Right lung (tissue), 10 donors: ENCODE data around the gene LRRC37A2. TPM values are rescaled to one million over a fixed set of nuclear protein-coding genes. Genes with fewer than 3 reads are reported as not detected.
"Not testable (repeated sequence)": the region's sequence is repeated elsewhere in the genome, so short reads cannot be mapped to it uniquely, and the experiment has no call there.

Source experiments
- DNase-seq, 2 donors: peaks; one replicate each; pipeline ENCODE4 v3.0.0-alpha.2; 2013
- long read RNA-seq, 8 donors: transcript quantifications; one replicate each; lab custom pipeline, GENCODE V29; 2026
- polyA plus RNA-seq, 5 donors: library from polyadenylated mRNA; unstranded; fragments of 120-200 nt; gene quantifications; one replicate each; pipeline versions ENCODE4 v1.2.1 to v1.2.3, GENCODE V29; 2013; ENCODE audit warnings: inconsistent platforms in 1 of 5, low replicate concordance in 1 of 5; ENCODE audit not compliant: insufficient read length in 5 of 5, insufficient read depth in 1 of 5

LRRC37A2 gene
- 10 to 100 TPM; 38.1 to 70.5 (median 46.1) TPM for polyA plus RNA-seq
- long read RNA-seq, donor 1, partial matches to known transcripts = 6 of 10 reads
- long read RNA-seq, donor 1, other reads (novel, unspliced or antisense) = 0 of 10 reads
- long read RNA-seq, donor 2, partial matches to known transcripts = 0 of 1 reads
- long read RNA-seq, donor 2, other reads (novel, unspliced or antisense) = 0 of 1 reads
- long read RNA-seq, donor 3, transcript LRRC37A2-202 (6 exons, 3,082 nt) = major isoform, 5 of 44 reads
- long read RNA-seq, donor 3, partial matches to known transcripts = 39 of 44 reads
- long read RNA-seq, donor 3, other reads (novel, unspliced or antisense) = 0 of 44 reads
- long read RNA-seq, donor 4, transcript LRRC37A2-202 (6 exons, 3,082 nt) = major isoform, 7 of 7 reads
- long read RNA-seq, donor 4, partial matches to known transcripts = 0 of 7 reads
- long read RNA-seq, donor 4, other reads (novel, unspliced or antisense) = 0 of 7 reads
- long read RNA-seq, donor 5, transcript LRRC37A2-202 (6 exons, 3,082 nt) = major isoform, 5 of 5 reads
- long read RNA-seq, donor 5, partial matches to known transcripts = 0 of 5 reads
- long read RNA-seq, donor 5, other reads (novel, unspliced or antisense) = 0 of 5 reads
- long read RNA-seq, donor 6, partial matches to known transcripts = 0 of 4 reads
- long read RNA-seq, donor 6, other reads (novel, unspliced or antisense) = 0 of 4 reads
- long read RNA-seq, donor 7, full-length matches to known transcripts = 12 of 27 reads
- long read RNA-seq, donor 7, partial matches to known transcripts = 15 of 27 reads
- long read RNA-seq, donor 7, other reads (novel, unspliced or antisense) = 0 of 27 reads
- long read RNA-seq, donor 8 = 0 reads

GRCh38 chr17:46512168-46512567, at the start of gene LRRC37A2:
Gene LRRC37A2, plus strand, starts transcription at chr17:46512468. Its CDS starts 245 bp downstream, at chr17:46512713.
- DNase-seq = not testable (repeated sequence)

GRCh38 chr17:46467618-46468017, 44.6 kb upstream of the LRRC37A2 start:
- not testable (repeated sequence) for DNase-seq

GRCh38 chr17:46474489-46474888, 37.8 kb upstream of the LRRC37A2 start:
- DNase-seq = not testable (repeated sequence)

- DNase-seq = not testable (repeated sequence)
These were observed 36.7 kb upstream of the LRRC37A2 start for GRCh38 chr17:46475583-46475982.

- DNase-seq = not testable (repeated sequence)
These were observed 33.4 kb upstream of the LRRC37A2 start for GRCh38 chr17:46478823-46479222.

- not testable (repeated sequence) for DNase-seq
These were observed 31.0 kb upstream of the LRRC37A2 start for GRCh38 chr17:46481310-46481709.

- not testable (repeated sequence) for DNase-seq
These were observed 20.2 kb upstream of the LRRC37A2 start for GRCh38 chr17:46492021-46492420.

- DNase-seq = not testable (repeated sequence)
These were observed 12.7 kb upstream of the LRRC37A2 start for GRCh38 chr17:46499437-46500139.

- not testable (repeated sequence) for DNase-seq
These were observed 6.4 kb upstream of the LRRC37A2 start for GRCh38 chr17:46505896-46506295.

- not testable (repeated sequence) for DNase-seq
These were observed 22.4 kb downstream of the LRRC37A2 start for GRCh38 chr17:46534716-46535115.

- not testable (repeated sequence) for DNase-seq
These were observed 36.3 kb downstream of the LRRC37A2 start for GRCh38 chr17:46548607-46549006.

GRCh38 chr17:46559155-46559554, 46.9 kb downstream of the LRRC37A2 start:
- DNase-seq = not testable (repeated sequence)

- not testable (repeated sequence) for DNase-seq
These were observed 47.8 kb downstream of the LRRC37A2 start for GRCh38 chr17:46560048-46560447.

- not testable (repeated sequence) for DNase-seq
These were observed 54.0 kb downstream of the LRRC37A2 start for GRCh38 chr17:46566284-46566683.

GRCh38 chr17:46566980-46567379, 54.7 kb downstream of the LRRC37A2 start:
- not testable (repeated sequence) for DNase-seq

GRCh38 chr17:46571796-46572195, 59.5 kb downstream of the LRRC37A2 start:
- DNase-seq = not testable (repeated sequence)

- DNase-seq = not testable (repeated sequence)
These were observed 67.1 kb downstream of the LRRC37A2 start, which contains the start of gene ARL17A for GRCh38 chr17:46579083-46580075. Gene ARL17A, minus strand, starts transcription at chr17:46579691. Its CDS starts 3,369 bp downstream, at chr17:46576322.

- DNase-seq = not testable (repeated sequence)
These were observed 67.8 kb downstream of the LRRC37A2 start for GRCh38 chr17:46580082-46580481.

GRCh38 chr17:46585444-46585843, 73.2 kb downstream of the LRRC37A2 start:
- DNase-seq = not testable (repeated sequence)
